ENCODE measurements around the gene ADAMTSL4. TPM values are rescaled to one million over a fixed set of nuclear protein-coding genes. Genes with fewer than 3 reads are reported as not detected.

The ADAMTSL4 gene
- 2.2 TPM for polyA plus RNA-seq (2012; ENCODE audit: insufficient read depth, insufficient read length, low read depth)

DNA sequence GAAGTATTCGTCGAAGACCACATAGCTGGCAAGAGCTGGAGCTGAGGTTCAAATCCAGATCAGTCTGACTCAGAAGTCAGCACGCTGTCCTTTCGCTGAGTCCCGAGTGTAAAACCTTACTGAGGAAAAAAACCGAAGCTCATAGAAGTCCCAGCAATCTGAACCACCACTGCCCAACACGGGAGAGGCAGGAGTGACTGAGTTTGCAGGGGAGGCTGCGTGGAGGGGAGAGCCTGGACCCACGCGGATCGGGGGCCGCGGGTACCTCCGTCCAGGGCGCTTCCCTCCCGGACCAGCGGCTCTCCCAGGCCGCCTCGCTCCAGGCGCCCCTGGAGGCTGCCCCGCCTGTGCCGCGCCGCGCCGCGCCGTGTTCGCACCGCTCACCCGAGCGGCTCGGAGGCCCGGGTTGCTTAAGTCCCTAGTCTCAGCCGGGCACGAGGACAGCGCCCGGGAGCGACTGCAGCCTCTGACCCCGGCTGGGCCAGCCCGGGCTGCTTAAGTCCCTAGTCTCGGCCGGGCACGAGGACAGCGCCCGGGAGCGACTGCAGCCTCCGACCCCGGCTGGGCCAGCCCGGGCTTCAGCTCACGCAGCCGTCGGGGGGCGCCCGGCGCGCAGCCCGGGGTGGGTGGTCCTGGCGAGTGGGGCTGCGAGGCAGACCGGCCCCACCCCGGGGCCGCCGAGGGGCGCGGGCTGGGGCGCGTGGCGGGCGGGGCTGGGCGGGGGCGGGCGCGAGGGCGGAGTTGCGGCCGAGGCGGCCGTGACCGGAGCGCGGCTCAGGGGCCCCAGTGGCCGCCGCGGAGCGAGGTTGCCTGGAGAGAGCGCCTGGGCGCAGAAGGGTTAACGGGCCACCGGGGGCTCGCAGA lies at the start of gene ADAMTSL4:
Gene ADAMTSL4 (plus strand): TSS at position 777 of the 864 bp plus-strand sequence. CDS start 2,881 bp downstream, outside the sequence.
- Histone ChIP-seq H3K4me3 (ENCODE audit: low read depth, low read length) (peak within 1 kb of the TSS; percentile 61), H3K36me3 (no peaks in the 10 kb centered on the region), H3K9me3 (no peaks in the 10 kb centered on the region), H3K4me1 (peaks cover 8% of the 10 kb centered on the region), H3K27me3 (no peaks in the 10 kb centered on the region)
- DNase-seq, result peak; percentile 70
- TF ChIP-seq, protein P1, sequence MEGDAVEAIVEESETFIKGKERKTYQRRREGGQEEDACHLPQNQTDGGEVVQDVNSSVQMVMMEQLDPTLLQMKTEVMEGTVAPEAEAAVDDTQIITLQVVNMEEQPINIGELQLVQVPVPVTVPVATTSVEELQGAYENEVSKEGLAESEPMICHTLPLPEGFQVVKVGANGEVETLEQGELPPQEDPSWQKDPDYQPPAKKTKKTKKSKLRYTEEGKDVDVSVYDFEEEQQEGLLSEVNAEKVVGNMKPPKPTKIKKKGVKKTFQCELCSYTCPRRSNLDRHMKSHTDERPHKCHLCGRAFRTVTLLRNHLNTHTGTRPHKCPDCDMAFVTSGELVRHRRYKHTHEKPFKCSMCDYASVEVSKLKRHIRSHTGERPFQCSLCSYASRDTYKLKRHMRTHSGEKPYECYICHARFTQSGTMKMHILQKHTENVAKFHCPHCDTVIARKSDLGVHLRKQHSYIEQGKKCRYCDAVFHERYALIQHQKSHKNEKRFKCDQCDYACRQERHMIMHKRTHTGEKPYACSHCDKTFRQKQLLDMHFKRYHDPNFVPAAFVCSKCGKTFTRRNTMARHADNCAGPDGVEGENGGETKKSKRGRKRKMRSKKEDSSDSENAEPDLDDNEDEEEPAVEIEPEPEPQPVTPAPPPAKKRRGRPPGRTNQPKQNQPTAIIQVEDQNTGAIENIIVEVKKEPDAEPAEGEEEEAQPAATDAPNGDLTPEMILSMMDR (IDR thresholded peaks at IDR 0.05; ENCODE audit: low read depth, low read length), result no peak

DNA sequence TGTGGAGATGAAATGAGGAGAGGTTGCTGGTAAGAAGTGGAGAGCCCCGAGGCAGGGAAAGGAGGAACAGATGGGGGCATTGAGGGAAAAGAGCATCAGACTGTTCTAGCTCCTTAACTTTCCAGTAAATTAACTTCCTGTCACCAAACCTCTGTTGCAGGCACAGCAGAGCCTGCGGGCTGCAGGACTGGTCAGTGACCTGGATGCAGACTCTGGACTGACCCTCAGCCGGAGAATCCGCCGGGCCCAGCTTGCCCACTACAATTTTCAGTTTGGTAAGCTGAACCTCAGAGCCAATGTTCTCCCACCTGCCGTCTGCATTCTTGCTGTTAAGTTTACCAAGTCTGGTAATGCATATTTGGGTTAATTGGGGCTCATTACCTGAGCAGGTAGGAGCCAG lies 43.8 kb upstream of the ADAMTSL4 start:
- no peak for DNase-seq
- peaks cover 22% of the 10 kb centered on the region for H3K36me3 ChIP-seq
- H3K27me3 ChIP-seq, result no peaks in the 10 kb centered on the region
- no peak overlapping the region for H3K4me3 ChIP-seq (ENCODE audit: low read depth, low read length)
- TF ChIP-seq, protein P1 (IDR thresholded peaks at IDR 0.05; ENCODE audit: low read depth, low read length), result no peak
- H3K9me3 ChIP-seq, result no peaks in the 10 kb centered on the region
- H3K4me1 ChIP-seq, result peaks cover 4% of the 10 kb centered on the region; the same call in 1 of the 2 replicates

DNA sequence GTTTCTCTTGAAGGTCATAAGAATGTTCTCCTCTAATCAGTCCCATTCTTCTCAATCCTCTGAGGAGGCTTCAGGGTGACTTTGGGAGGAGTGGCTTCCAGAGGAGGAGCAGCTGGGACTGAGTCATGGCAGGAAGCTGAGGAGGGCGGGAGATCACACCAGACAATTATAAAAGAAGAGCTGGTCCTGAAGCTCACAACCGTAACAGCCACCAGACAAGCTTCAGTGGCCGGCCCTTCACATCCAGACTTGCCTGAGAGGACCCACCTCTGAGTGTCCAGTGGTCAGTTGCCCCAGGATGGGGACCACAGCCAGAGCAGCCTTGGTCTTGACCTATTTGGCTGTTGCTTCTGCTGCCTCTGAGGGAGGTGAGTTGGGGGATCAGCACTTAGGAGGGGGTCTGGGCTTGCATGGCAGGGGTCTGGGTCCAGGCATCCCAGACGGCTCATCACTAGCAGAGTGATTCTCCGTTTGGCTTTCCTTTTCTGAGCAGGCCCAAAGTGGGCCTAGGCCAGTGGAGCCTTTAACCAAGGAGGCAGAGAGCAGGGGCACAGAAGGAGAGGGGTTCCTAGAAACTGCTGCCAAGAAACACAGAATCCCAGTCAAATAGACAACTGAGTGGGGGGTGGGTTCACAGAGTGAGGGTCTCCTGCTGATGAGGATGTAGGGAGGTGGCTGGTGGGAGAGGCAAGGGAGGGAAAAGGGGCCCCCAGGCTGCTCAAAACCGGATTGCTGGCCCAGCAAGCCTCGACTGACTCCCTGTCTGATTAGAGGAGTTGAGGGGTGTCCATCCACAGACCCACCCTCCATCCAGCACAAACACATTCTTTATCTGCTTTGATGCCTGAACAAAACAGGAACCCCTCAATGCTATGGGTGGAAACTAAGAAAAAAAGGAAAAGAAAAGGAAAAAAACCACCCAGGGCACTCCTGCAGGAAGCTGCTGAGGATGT lies 41.0 kb upstream of the ADAMTSL4 start, which contains the start of gene ECM1:
Gene ECM1 (plus strand): TSS at position 198 of the 953 bp plus-strand sequence. CDS start 101 bp downstream, at position 299.
- TF ChIP-seq, protein P1 (IDR thresholded peaks at IDR 0.05; ENCODE audit: low read depth, low read length), result no peak
- DNase-seq, result peak; percentile 35
- peaks cover 22% of the 10 kb centered on the region for H3K36me3 ChIP-seq
- peaks cover 4% of the 10 kb centered on the region; the same call in 1 of the 2 replicates for H3K4me1 ChIP-seq
- no peaks in the 10 kb centered on the region for H3K27me3 ChIP-seq
- H3K4me3 ChIP-seq (ENCODE audit: low read depth, low read length), result no peak within 1 kb of the TSS
- H3K9me3 ChIP-seq, result no peaks in the 10 kb centered on the region

DNA sequence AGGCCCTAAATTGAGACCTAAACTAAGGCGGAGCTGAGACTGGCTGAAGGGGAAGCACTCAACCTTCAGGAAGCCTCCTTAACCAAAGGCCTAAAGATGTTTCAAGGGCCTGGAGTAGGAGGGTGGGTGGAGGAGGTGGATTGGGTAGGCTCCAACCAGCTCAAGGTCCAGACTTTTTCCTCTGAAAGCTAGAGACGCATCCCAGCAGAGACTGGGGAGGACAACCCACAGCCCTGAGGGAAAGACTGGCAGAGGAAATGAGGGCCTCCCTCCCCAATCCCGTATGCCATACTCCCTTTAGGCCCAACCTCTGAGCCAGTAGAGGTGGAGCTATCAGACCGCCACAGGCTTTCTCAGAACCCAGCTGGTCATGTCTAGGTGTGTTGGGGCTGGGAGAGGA lies 40.2 kb upstream of the ADAMTSL4 start:
- TF ChIP-seq, protein P1 (IDR thresholded peaks at IDR 0.05; ENCODE audit: low read depth, low read length), result no peak
- Histone ChIP-seq H3K4me3 (ENCODE audit: low read depth, low read length) (no peak overlapping the region), H3K9me3 (no peaks in the 10 kb centered on the region), H3K4me1 (peaks cover 4% of the 10 kb centered on the region; the same call in 1 of the 2 replicates), H3K27me3 (no peaks in the 10 kb centered on the region), H3K36me3 (peaks cover 21% of the 10 kb centered on the region)
- DNase-seq, result no peak

DNA sequence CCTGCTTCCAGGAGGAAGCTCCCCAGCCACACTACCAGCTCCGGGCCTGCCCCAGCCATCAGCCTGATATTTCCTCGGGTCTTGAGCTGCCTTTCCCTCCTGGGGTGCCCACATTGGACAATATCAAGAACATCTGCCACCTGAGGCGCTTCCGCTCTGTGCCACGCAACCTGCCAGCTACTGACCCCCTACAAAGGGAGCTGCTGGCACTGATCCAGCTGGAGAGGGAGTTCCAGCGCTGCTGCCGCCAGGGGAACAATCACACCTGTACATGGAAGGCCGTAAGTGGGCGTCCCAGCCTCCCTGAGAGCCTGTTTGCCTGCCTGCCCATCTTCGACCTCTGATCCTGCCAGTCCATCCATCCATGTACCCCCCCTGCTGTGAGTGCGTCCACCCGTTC lies 37.7 kb upstream of the ADAMTSL4 start:
- Histone ChIP-seq H3K27me3 (no peaks in the 10 kb centered on the region), H3K4me1 (peaks cover 6% of the 10 kb centered on the region; the same call in 1 of the 2 replicates), H3K9me3 (no peaks in the 10 kb centered on the region), H3K4me3 (ENCODE audit: low read depth, low read length) (no peak overlapping the region), H3K36me3 (0 out of 2 replicates have a peak, but pooled peaks cover 4% of the 10 kb centered on the region)
- no peak for DNase-seq
- TF ChIP-seq, protein P1 (IDR thresholded peaks at IDR 0.05; ENCODE audit: low read depth, low read length), result no peak

All from BE2C (cell line).